Suprapubic skin (tissue), 4 donors: ENCODE results near the gene ARFGAP1. TPM values are rescaled to one million over a fixed set of nuclear protein-coding genes. Genes with fewer than 3 reads are reported as not detected.

ENCODE experiments used
- DNase-seq, 2 donors: peaks; one replicate each; pipeline ENCODE4 v3.0.0-alpha.2; 2019; ENCODE audit warnings: low spot score in 2 of 2
- H3K27ac ChIP-seq: fragments of 200-600 bp; sonication (generic); one replicate; pipeline ENCODE4 v1.5.1; 2019
- H3K27me3 ChIP-seq: fragments of 200-600 bp; sonication (generic); one replicate; pipeline ENCODE4 v1.5.1; 2019
- H3K36me3 ChIP-seq: fragments of 200-600 bp; sonication (generic); one replicate; pipeline ENCODE4 v1.5.1; 2019
- H3K4me1 ChIP-seq: fragments of 200-600 bp; sonication (generic); one replicate; pipeline ENCODE4 v1.5.1; 2019
- H3K4me3 ChIP-seq: fragments of 200-600 bp; sonication (generic); one replicate; pipeline ENCODE4 v1.5.1; 2019; ENCODE audit warnings: mild to moderate bottlenecking
- H3K9me3 ChIP-seq: fragments of 200-600 bp; sonication (generic); one replicate; pipeline ENCODE4 v1.5.1; 2019
- EP300 ChIP-seq: sonication (generic); formaldehyde crosslinking; IDR thresholded peaks from one replicate; pipeline ENCODE4 v1.6.1; 2017; ENCODE audit warnings: antibody characterized with exemption
- POLR2A ChIP-seq, 2 donors: fragments of 450-650 bp; IDR thresholded peaks; one replicate each; pipeline ENCODE4 v1.6.1; 2017; ENCODE audit warnings: antibody characterized with exemption in 2 of 2, mild to moderate bottlenecking in 2 of 2, moderate library complexity in 2 of 2
- POLR2AphosphoS5 ChIP-seq, 3 donors: sonication (generic); formaldehyde crosslinking; IDR thresholded peaks; one replicate each; pipeline ENCODE4 v1.6.1; 2017; ENCODE audit warnings: antibody characterized with exemption in 3 of 3
- WGBS: methylation state at CpG from one replicate; pipeline ENCODE4 v1.1.5; 2018; 5-methylcytosine and 5-hydroxymethylcytosine counted together
- total RNA-seq, 4 donors: library from RNA; depleted of rRNA; stranded (reverse); fragments of >200 nt; gene quantifications; one replicate each; pipeline ENCODE4 v1.1.0, GENCODE V29; 2016
- TF ChIP-seq, protein P1 (sequence below), 2 donors: fragments of 200-600 bp in 1 of 2; fragments of 450-650 bp in 1 of 2; sonication (generic) in 1 of 2; IDR thresholded peaks; one replicate each; pipeline ENCODE4 v1.5.1; 2016 to 2019; ENCODE audit warnings: antibody characterized with exemption in 2 of 2, mild to moderate bottlenecking in 1 of 2, moderate library complexity in 1 of 2

The ARFGAP1 gene
- total RNA-seq, 4 donors from 2014 or later: 38.6 to 84.9 (median 43.4) TPM

DNA sequence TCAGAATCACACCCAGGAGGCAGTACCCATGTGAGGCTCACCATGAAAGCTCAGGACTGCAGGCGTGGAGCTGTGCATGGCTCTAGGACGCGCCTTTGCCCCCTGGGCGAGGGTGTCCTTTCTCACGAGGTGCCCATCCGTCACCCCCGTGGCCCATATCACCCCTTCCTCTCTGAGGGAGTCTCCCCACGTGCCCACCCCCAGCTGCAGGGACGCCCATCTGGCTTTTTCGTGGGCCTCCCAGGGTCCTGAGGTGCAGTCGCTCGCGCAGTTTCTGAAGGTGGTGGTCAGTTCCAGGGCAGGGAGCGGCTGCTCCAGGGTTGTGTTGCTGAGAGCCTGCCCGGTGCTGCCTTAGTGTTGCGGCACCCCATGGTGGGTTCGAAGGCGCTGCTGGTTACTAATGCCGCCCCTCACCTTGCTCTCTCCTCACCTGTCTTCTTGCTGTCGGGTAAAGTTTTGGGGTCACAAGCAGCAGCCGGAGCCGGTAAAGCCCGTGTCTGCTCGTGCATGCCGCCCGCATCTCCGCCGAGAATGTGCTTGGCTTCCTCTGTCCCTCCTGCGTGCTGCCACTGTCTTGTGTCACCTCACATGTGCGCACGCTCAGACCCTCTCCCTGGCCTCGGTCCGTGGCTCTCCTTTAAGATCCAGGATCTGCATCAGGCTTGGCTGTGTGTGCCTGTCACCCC lies 10.9 kb downstream of the ARFGAP1 start:
- Histone ChIP-seq H3K27me3 (no peaks in the 10 kb centered on the region), H3K36me3 (peaks cover 98% of the 10 kb centered on the region), H3K4me3 (no peak overlapping the region), H3K4me1 (no peaks in the 10 kb centered on the region), H3K27ac (no peak overlapping the region), H3K9me3 (no peaks in the 10 kb centered on the region)
- 91% methylated on average over 22 of the region's 33 CpGs for WGBS
- DNase-seq: no peak
- TF ChIP-seq EP300 (no peak), POLR2AphosphoS5 (IDR thresholded peaks at IDR 0.05) (no peak), POLR2A (IDR thresholded peaks at IDR 0.05) (no peak)
- TF ChIP-seq, protein P1, sequence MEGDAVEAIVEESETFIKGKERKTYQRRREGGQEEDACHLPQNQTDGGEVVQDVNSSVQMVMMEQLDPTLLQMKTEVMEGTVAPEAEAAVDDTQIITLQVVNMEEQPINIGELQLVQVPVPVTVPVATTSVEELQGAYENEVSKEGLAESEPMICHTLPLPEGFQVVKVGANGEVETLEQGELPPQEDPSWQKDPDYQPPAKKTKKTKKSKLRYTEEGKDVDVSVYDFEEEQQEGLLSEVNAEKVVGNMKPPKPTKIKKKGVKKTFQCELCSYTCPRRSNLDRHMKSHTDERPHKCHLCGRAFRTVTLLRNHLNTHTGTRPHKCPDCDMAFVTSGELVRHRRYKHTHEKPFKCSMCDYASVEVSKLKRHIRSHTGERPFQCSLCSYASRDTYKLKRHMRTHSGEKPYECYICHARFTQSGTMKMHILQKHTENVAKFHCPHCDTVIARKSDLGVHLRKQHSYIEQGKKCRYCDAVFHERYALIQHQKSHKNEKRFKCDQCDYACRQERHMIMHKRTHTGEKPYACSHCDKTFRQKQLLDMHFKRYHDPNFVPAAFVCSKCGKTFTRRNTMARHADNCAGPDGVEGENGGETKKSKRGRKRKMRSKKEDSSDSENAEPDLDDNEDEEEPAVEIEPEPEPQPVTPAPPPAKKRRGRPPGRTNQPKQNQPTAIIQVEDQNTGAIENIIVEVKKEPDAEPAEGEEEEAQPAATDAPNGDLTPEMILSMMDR (IDR thresholded peaks at IDR 0.05): no peak

DNA sequence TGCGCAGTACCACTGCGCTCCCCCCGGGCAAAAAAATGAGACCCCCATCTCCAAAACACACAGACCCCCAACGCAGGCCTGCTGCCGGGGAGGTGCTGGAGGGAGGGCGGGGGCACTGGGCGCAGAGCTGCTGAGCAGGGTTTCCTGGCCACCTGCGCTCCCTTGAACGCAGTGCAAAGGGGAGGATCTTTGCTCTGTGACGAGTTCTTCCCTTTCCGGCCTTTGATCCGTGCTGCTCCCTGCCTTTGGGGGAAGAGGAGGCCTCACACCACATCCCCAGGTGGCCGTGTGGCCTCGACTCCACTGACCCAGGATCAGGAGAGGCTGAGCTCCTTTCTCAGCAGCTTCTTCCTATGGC lies 11.4 kb downstream of the ARFGAP1 start:
- 81% methylated on average over 12 of the region's 14 CpGs for WGBS
- no peak for TF ChIP-seq POLR2AphosphoS5 (IDR thresholded peaks at IDR 0.05)
- TF ChIP-seq POLR2A (IDR thresholded peaks at IDR 0.05): no peak
- TF ChIP-seq EP300: no peak
- TF ChIP-seq, protein P1 (IDR thresholded peaks at IDR 0.05): no peak
- no peak overlapping the region for H3K4me3 ChIP-seq

DNA sequence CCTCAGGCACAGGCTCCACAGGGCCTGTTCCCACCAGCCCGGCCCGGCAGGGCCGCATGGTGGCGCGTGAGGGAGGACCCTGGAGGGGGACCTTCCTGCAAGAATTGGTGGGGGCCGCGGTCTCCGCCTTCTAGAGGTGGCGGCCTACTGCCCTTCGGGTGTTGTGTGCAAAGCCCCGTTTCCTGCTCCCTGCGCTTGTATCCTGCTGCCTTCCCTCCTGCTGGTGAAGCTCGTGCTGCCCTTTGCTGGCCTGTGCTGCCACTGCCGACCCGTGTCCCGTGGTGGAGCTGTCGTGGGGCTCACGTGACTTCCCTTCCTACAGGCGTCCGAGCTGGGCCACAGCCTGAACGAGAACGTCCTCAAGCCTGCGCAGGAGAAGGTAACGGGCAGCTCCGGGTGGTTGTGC lies 11.9 kb downstream of the ARFGAP1 start:
- no peaks in the 10 kb centered on the region for H3K27me3 ChIP-seq
- peaks cover 96% of the 10 kb centered on the region for H3K36me3 ChIP-seq
- no peaks in the 10 kb centered on the region for H3K9me3 ChIP-seq
- no peak for TF ChIP-seq POLR2AphosphoS5 (IDR thresholded peaks at IDR 0.05)
- TF ChIP-seq EP300: no peak
- TF ChIP-seq POLR2A (IDR thresholded peaks at IDR 0.05): no peak
- TF ChIP-seq, protein P1 (IDR thresholded peaks at IDR 0.05): no peak
- 87% methylated on average over 9 of the region's 25 CpGs for WGBS
- no peak overlapping the region for H3K27ac ChIP-seq
- no peaks in the 10 kb centered on the region for H3K4me1 ChIP-seq
- H3K4me3 ChIP-seq: no peak overlapping the region
- DNase-seq: no peak

More for the DNA sequence above, 11.4 kb downstream of the ARFGAP1 start:
- Histone ChIP-seq H3K9me3 (no peaks in the 10 kb centered on the region), H3K27me3 (no peaks in the 10 kb centered on the region), H3K36me3 (peaks cover 98% of the 10 kb centered on the region), H3K27ac (no peak overlapping the region), H3K4me1 (no peaks in the 10 kb centered on the region)
- no peak for DNase-seq

DNA sequence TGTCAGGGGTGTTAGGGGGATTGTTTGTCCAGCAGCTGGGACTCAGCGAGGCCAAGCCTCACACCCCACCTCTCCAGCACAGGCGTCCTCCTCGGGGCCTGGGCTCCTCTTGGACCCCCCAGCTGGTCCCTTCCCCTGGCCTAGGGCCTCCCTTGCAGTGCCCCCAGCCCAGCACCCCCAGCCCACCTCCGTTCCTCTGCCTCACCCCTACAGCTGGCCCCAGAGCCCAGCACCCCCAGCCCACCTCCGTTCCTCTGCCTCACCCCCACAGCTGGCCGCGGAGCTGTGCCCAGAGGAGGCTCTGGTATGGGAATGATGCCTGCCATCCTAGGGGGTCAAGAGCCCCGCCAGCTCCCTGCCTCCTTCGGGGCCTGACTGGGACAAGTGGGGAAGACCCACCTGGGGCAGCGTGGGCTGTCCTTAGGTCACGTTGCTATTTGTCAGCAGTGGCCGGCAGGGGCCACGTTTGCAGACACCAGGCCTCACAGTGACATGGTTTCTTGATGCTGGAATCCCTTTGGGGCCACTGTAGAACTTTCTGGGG lies 12.4 kb downstream of the ARFGAP1 start:
- Histone ChIP-seq H3K36me3 (peaks cover 91% of the 10 kb centered on the region), H3K4me1 (peaks cover under 1% of the 10 kb centered on the region)

More for the DNA sequence above, 12.4 kb downstream of the ARFGAP1 start:
- no peak overlapping the region for H3K27ac ChIP-seq
- H3K4me3 ChIP-seq: no peak overlapping the region
- H3K9me3 ChIP-seq: no peaks in the 10 kb centered on the region
- 79% methylated on average over 13 of the region's 13 CpGs for WGBS
- H3K27me3 ChIP-seq: no peaks in the 10 kb centered on the region
- DNase-seq: no peak
- no peak for TF ChIP-seq EP300
- TF ChIP-seq, protein P1 (IDR thresholded peaks at IDR 0.05): no peak
- no peak for TF ChIP-seq POLR2AphosphoS5 (IDR thresholded peaks at IDR 0.05)
- no peak for TF ChIP-seq POLR2A (IDR thresholded peaks at IDR 0.05)
